GM06990 (cell line): ENCODE results near the gene CMTM8.

Source experiments
- DNase-seq: peaks from one replicate; pipeline ENCODE4 v3.0.0-alpha.2; 2011; ENCODE audit not compliant: insufficient read length; ENCODE audit errors: extremely low read depth
- H3K27me3 ChIP-seq: replicated peaks from 2 replicates; pipeline ENCODE4 v1.6.0; 2011; ENCODE audit warnings: low read length; ENCODE audit not compliant: control insufficient read depth, insufficient read depth
- H3K36me3 ChIP-seq: 2 replicates; pipeline ENCODE4 v1.5.1; 2011; ENCODE audit warnings: low read length; ENCODE audit not compliant: control insufficient read depth, insufficient read depth
- H3K4me3 ChIP-seq: replicated peaks from 2 replicates; pipeline ENCODE4 v1.5.1; 2011; ENCODE audit warnings: low read depth, mild to moderate bottlenecking, control low read depth, low read length
- CTCF ChIP-seq: IDR thresholded peaks from 2 replicates; pipeline ENCODE4 v1.5.1; 2011; ENCODE audit warnings: low read length, control low read depth, mild to moderate bottlenecking, inconsistent platforms; ENCODE audit not compliant: insufficient read depth, poor library complexity, severe bottlenecking

The CMTM8 gene

GRCh38 chr3:32340611-32341365 lies 102.3 kb downstream of the CMTM8 start:
- H3K4me3 ChIP-seq: no peak overlapping the region
- H3K36me3 ChIP-seq: no peaks in the 10 kb centered on the region
- TF ChIP-seq CTCF: no peak
- H3K27me3 ChIP-seq: no peaks in the 10 kb centered on the region; the same call in none of the 2 replicates
- DNase-seq: no peak

- Histone ChIP-seq H3K36me3 (no peaks in the 10 kb centered on the region), H3K4me3 (no peak overlapping the region), H3K27me3 (no peaks in the 10 kb centered on the region; the same call in none of the 2 replicates)
- DNase-seq: no peak
- no peak for TF ChIP-seq CTCF
Measured at GRCh38 chr3:32347343-32348125, 109.1 kb downstream of the CMTM8 start.

- Histone ChIP-seq H3K4me3 (no peak overlapping the region), H3K36me3 (no peaks in the 10 kb centered on the region), H3K27me3 (no peaks in the 10 kb centered on the region; the same call in none of the 2 replicates)
- DNase-seq: no peak
- no peak for TF ChIP-seq CTCF
Measured at GRCh38 chr3:32349184-32349583, 110.7 kb downstream of the CMTM8 start.

GRCh38 chr3:32352563-32352962 lies 114.1 kb downstream of the CMTM8 start:
- DNase-seq: no peak
- TF ChIP-seq CTCF: no peak
- Histone ChIP-seq H3K36me3 (no peaks in the 10 kb centered on the region), H3K27me3 (no peaks in the 10 kb centered on the region; the same call in none of the 2 replicates), H3K4me3 (no peak overlapping the region)

GRCh38 chr3:32353351-32353750 lies 114.9 kb downstream of the CMTM8 start:
- no peak overlapping the region for H3K4me3 ChIP-seq
- H3K27me3 ChIP-seq: no peaks in the 10 kb centered on the region; the same call in none of the 2 replicates
- no peaks in the 10 kb centered on the region for H3K36me3 ChIP-seq
- no peak for DNase-seq
- TF ChIP-seq CTCF: no peak
